ENCODE measurements around the gene ARRDC3. TPM values are rescaled to one million over a fixed set of nuclear protein-coding genes. Genes with fewer than 3 reads are reported as not detected.

The ARRDC3 gene
- total RNA-seq, 2 donors from 2014 or later: 46.6 to 83.8 TPM

GRCh38 chr5:91416491-91416890 lies 33.4 kb upstream of the ARRDC3 start:
- TF ChIP-seq, protein P1, sequence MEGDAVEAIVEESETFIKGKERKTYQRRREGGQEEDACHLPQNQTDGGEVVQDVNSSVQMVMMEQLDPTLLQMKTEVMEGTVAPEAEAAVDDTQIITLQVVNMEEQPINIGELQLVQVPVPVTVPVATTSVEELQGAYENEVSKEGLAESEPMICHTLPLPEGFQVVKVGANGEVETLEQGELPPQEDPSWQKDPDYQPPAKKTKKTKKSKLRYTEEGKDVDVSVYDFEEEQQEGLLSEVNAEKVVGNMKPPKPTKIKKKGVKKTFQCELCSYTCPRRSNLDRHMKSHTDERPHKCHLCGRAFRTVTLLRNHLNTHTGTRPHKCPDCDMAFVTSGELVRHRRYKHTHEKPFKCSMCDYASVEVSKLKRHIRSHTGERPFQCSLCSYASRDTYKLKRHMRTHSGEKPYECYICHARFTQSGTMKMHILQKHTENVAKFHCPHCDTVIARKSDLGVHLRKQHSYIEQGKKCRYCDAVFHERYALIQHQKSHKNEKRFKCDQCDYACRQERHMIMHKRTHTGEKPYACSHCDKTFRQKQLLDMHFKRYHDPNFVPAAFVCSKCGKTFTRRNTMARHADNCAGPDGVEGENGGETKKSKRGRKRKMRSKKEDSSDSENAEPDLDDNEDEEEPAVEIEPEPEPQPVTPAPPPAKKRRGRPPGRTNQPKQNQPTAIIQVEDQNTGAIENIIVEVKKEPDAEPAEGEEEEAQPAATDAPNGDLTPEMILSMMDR (IDR thresholded peaks at IDR 0.05): no peak
- Histone ChIP-seq H3K27me3 (replicated peaks; ENCODE audit: insufficient read depth) (no peaks in the 10 kb centered on the region), H3K9me3 (no peaks in the 10 kb centered on the region), H3K4me3 (no peak overlapping the region), H3K27ac (no peak overlapping the region), H3K36me3 (no peaks in the 10 kb centered on the region), H3K4me1 (ENCODE audit: control insufficient read depth in 1 of 2, low read depth in 2 of 2) (no peaks in the 10 kb centered on the region)
- DNase-seq (ENCODE audit: low spot score): no peak
- no peak for ATAC-seq (ENCODE audit: insufficient number of reproducible peaks, low FRiP score, low read depth)

DNA sequence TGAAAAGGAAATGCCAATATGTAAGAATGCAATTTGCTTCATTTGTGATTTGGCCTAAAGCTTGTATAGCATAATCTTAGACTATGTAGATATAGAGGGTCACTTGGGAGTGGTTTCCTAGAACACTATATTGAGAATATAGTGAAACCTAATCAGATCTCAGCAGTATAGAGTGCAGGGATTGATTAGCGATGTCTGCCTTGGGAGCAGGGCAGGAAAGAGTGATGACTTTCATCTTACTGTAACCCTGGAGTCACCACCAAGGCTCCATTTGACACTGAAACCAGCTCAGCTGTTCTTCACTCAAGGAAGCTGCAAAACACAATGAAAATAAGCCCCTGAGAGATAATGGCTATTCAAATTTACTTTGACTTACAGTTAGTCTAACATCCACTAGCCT lies 26.2 kb upstream of the ARRDC3 start:
- Histone ChIP-seq H3K27me3 (replicated peaks; ENCODE audit: insufficient read depth) (no peaks in the 10 kb centered on the region), H3K36me3 (no peaks in the 10 kb centered on the region), H3K27ac (no peak overlapping the region), H3K4me1 (ENCODE audit: control insufficient read depth in 1 of 2, low read depth in 2 of 2) (peaks cover 4 to 8% of the 10 kb centered on the region in 2 donors), H3K4me3 (no peak overlapping the region), H3K9me3 (no peaks in the 10 kb centered on the region)
- TF ChIP-seq, protein P1 (IDR thresholded peaks at IDR 0.05): no peak
- no peak for DNase-seq (ENCODE audit: low spot score)
- ATAC-seq (ENCODE audit: insufficient number of reproducible peaks, low FRiP score, low read depth): no peak

DNA sequence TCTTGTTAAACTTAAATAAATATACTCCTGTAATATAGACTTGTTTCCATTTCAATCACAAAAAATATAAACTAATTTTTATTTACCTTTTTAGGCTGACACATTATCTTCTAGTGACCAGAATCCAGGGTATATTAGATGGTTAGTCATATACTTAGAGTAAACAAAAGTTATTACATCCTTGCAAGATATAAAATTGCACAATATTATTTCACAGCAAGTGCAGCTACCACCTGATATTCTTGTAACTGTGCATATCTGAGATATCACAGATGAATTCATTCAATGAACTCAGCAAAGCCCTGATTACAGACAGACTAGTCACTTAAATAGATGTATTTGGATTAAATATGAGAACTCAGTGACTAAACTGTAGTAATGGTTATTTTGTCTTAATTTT lies 25.6 kb upstream of the ARRDC3 start:
- Histone ChIP-seq H3K27ac (no peak overlapping the region), H3K4me3 (no peak overlapping the region), H3K9me3 (no peaks in the 10 kb centered on the region), H3K36me3 (no peaks in the 10 kb centered on the region), H3K4me1 (ENCODE audit: control insufficient read depth in 1 of 2, low read depth in 2 of 2) (peaks cover 10% of the 10 kb centered on the region in 2 donors), H3K27me3 (replicated peaks; ENCODE audit: insufficient read depth) (no peaks in the 10 kb centered on the region)
- TF ChIP-seq, protein P1 (IDR thresholded peaks at IDR 0.05): no peak
- ATAC-seq (ENCODE audit: insufficient number of reproducible peaks, low FRiP score, low read depth): no peak
- no peak for DNase-seq (ENCODE audit: low spot score)

DNA sequence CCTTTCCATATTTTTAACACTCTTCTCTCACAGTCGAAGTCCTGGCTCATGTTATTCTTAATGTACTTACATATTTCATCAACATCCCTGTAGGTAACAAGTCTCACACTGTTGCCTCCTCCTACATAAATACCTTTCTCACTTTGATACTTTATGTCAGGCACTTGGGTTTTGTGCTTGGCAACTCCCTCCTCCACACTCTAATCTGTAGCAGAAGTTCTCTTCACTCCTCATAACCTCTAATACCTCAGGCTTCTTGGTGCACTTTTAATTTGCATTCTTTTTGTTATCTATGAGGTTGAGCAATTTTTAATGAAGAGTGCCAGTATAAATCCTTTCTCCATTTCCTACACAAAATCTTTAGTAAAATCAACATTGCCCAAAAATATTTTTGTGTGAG lies 24.1 kb upstream of the ARRDC3 start:
- TF ChIP-seq, protein P1 (IDR thresholded peaks at IDR 0.05): no peak
- peaks cover 10 to 17% of the 10 kb centered on the region in 2 donors for H3K4me1 ChIP-seq (ENCODE audit: control insufficient read depth in 1 of 2, low read depth in 2 of 2)
- no peak overlapping the region for H3K27ac ChIP-seq
- no peaks in the 10 kb centered on the region for H3K9me3 ChIP-seq
- no peaks in the 10 kb centered on the region for H3K27me3 ChIP-seq (replicated peaks; ENCODE audit: insufficient read depth)
- H3K36me3 ChIP-seq: no peaks in the 10 kb centered on the region
- no peak overlapping the region for H3K4me3 ChIP-seq
- no peak for ATAC-seq (ENCODE audit: insufficient number of reproducible peaks, low FRiP score, low read depth)
- no peak for DNase-seq (ENCODE audit: low spot score)

GRCh38 chr5:91403438-91403837 lies 20.3 kb upstream of the ARRDC3 start:
- TF ChIP-seq, protein P1 (IDR thresholded peaks at IDR 0.05): no peak

More at GRCh38 chr5:91403438-91403837, 20.3 kb upstream of the ARRDC3 start:
- Histone ChIP-seq H3K27ac (no peak overlapping the region), H3K36me3 (no peaks in the 10 kb centered on the region), H3K4me1 (ENCODE audit: control insufficient read depth in 1 of 2, low read depth in 2 of 2) (peaks cover 10 to 17% of the 10 kb centered on the region in 2 donors), H3K9me3 (no peaks in the 10 kb centered on the region), H3K27me3 (replicated peaks; ENCODE audit: insufficient read depth) (no peaks in the 10 kb centered on the region), H3K4me3 (no peak overlapping the region)
- DNase-seq (ENCODE audit: low spot score) (no peak), ATAC-seq (ENCODE audit: insufficient number of reproducible peaks, low FRiP score, low read depth) (no peak)
